CD4-positive, alpha-beta T cell treated with Interleukin-15 for 4 hours (primary cell): Measurements from ENCODE around the gene KCNB1.

Source experiments
- DNase-seq: peaks from one replicate; pipeline ENCODE4 v3.0.0-alpha.2; 2020; ENCODE audit warnings: low spot score

The KCNB1 gene

GRCh38 chr20:49497398-49497669 is 14.9 kb upstream of the KCNB1 start:
- DNase-seq, result no peak

DNA sequence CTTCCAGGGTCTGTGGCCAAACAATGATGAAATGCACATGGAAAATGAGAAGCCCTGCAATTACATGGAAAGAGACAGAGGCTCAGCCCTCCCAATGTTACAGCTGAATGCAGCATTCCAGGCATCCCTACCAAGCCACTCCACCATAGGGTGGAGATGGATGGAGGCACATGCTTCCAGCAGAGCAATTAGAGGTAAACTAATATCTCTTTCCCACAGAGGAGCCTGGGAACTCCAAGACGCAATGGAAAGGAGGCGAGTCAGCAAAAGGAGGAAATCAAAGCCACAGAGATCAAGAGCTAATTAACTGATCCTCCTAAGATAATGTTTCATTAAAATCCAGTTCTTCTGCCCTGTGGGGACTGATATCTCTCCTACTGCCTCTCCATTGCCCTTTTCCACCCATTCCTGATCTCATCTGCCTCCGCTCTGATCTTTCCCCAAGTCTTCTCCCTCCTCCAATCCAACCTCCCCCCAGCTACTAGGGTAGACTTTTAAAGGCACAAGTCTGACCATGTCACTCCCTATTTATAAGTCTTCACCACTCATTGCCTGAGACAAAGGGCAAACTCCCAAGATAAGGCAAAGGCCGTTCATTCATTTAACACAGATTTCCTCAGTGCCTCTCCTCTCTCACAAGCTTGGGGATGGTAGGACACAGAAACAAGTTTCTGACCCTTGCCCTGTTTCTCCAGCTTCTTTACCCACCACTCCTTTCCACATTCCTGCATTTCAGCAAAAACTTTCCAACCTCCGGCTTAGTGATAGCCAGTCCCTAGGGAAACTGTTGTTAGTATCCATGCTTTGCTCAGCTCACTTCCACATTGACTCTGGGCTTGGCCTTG is 14.3 kb upstream of the KCNB1 start:
- DNase-seq, result no peak

DNA sequence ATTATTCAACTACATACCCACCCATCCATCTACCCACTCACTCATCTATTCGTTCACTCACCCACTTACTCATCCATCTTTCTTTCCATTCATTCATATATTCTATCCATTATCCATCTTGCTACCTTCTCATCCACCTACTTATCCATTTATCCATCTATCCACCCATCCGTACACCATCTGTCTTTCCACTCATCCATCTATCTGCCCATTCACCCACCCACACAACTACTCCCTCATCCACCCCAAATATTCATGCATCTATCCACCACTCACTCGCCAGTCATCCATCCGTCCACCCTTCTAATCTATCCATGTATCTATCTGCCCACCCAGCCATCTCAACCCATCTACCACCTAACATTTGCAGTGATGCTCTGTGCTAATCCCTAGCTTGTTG is 13.6 kb upstream of the KCNB1 start:
- no peak for DNase-seq

DNA sequence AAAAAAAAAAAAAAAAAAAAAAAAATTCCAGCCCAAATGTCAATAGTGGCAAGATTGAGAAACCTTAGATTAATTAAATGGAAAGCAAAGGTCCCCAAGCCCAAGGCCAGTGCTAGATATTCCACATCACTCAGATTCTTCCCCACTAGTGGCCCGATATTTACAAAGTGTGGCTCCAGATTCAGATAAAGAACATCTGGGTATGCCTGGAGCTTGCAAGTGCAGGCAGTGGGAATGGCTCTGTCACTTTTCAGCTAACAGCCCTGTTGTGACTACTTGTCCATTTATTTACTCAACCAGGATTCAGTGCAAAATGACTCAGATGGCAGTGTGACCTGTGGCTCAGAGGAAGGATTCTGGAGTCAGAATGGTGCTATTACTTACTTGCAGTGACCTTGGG is 8.2 kb upstream of the KCNB1 start:
- no peak for DNase-seq

DNA sequence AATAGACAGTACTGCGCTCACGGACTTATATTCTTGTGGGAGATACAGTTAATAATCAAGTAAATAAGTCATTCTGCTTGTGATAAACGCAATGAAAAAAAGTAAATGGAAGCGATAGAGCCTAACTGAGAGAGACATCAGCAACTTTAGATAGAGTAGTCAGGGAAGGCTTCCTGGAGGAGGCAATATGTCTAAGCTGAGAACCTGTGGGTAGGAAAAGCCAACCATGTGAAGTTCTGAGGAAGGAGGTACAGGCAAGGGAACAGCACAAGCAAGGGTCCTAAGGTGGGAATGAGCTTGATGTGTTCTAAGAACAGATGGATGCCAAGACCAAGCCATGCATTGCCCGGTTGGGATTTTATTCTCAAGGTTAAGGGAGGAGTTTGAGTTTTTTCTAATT is 7.2 kb upstream of the KCNB1 start:
- no peak for DNase-seq

- no peak for DNase-seq
Measured at GRCh38 chr20:49486064-49486463, 3.6 kb upstream of the KCNB1 start.

DNA sequence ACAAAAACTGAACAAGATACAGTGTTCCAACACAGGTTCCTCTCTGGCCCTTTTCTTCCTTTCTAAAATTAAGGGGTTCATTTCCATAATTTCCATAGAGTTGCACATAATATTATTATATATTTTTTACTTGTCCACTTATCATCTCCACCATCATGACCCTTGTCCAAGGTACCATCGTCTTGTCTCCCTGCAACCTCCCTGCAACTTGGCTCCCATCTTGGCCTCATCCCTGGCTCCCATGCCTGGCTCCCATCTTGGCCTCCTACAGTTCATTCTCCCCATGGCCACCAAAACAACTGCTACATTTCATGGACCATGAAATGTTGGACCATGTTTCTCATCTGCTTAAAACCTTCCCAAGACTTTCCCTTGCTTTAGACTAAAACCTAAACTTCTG is 3.1 kb upstream of the KCNB1 start:
- no peak for DNase-seq

GRCh38 chr20:49484180-49485140 is 2.0 kb upstream of the KCNB1 start:
- peak; percentile 32 for DNase-seq

DNA sequence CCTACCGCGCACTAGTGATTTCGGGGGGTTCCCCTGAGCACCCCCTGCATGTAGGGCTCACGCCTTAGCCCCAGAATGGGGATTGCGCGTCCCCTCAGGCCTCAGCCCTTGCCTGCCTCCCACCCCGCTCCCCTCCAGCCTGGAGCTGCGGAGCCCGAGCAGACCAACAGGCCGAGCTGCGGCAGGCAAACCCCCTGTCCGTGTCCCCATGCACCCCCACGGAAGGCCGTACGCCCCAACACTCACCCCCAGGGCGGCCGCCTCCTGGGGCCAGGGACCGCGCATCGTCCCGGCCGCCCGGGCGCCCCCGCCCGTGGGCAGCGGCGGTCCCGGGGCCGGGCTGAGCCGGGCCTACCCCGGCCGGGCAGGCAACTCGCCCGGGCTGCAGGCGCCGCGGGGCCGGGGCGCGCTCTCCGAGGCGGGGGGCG is 1.2 kb upstream of the KCNB1 start:
- no peak for DNase-seq

DNA sequence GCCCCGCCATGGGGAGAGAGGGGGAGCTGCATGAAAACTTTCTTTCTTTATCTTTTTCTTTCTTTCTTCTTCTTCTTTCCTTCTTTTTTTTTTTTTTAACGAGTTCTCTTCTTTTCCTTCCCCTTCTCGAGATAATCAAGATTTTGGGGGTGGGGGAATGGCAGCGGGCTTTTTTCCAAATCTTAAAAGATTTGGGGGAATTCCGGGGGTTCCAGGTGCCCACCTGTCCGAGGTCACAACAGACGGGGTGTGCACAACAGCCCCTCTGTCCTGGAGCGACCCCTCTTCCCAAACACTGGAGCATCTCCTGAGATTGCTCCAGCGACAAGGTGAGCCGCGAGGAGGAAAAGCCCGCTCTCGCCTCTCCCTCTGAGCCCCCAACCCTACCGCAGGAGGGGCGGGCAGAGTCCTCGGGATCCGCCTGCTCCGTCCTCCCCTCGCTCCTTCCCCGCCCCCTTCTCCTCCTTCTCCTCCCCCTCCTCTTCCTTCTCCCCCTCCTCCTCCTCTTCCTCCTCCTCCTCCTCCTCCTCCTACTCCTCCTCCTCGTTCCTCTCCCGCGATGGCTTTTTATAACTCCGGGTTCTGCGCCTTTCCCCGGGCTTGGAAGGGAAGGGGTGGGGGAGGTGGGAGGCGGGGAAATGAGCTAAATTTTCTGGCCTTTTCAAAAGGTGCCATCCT is 689 bp upstream of the KCNB1 start:
- DNase-seq, result no peak

DNA sequence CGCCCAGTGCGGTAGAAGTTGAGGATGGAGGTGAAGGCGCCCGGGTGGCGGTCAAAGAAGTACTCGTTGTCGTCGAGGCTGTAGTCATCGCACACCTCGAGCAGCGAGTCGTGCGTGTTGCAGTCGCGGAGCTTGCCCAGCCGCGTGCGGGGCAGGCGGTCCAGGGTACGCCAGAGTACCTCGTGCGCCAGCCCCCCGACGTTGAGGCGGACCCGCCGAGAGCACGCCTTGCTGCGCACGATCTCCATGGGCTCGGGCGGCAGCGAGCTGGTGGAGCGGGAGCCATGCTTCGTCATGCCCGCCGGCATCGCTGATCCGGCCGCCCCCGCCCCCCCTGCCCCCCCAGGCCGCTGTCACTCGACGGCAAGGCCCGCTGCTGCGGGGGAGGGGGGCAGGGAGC is 295 bp downstream of the KCNB1 start:
- no peak for DNase-seq

DNA sequence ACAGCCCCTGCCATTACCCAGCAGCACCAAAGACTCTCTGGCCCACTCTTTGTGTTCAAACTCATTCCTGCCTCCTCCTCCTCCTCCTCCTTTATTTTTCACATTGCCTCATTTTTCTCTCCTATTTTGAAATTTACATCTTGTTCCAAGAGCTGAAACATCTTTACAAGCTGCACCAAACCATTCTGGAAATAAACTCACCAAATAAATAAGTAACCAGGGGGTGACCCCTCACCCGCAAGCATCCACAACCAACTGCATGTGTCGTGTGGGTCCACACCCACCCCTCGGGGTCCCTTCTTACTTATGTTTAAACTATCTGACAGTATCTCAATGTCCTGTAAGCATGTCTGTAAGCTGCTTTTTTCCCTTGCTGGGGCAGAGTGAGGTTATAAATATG is 1.4 kb downstream of the KCNB1 start:
- DNase-seq, result no peak

- no peak for DNase-seq
Measured at GRCh38 chr20:49480236-49480635, 2.2 kb downstream of the KCNB1 start.

DNA sequence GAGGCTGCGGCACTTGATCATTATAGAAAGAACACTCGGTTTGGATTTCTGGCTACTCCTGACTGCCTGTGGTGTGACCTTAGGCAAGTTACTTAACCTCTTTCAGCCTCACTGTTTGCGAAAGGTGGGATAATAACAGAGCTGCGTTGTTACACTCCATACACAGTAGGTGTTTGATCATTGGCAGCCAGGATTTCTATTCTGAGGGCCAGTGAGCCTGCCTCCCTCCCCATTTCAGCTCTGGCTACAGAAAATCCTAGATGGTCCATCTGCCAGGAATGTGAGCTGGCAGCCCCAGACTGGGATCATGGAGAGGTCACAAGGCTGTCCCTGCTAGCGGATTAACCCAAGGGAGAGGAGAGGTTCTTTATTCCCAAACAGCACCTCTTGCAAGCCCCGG is 2.7 kb downstream of the KCNB1 start:
- no peak for DNase-seq

DNA sequence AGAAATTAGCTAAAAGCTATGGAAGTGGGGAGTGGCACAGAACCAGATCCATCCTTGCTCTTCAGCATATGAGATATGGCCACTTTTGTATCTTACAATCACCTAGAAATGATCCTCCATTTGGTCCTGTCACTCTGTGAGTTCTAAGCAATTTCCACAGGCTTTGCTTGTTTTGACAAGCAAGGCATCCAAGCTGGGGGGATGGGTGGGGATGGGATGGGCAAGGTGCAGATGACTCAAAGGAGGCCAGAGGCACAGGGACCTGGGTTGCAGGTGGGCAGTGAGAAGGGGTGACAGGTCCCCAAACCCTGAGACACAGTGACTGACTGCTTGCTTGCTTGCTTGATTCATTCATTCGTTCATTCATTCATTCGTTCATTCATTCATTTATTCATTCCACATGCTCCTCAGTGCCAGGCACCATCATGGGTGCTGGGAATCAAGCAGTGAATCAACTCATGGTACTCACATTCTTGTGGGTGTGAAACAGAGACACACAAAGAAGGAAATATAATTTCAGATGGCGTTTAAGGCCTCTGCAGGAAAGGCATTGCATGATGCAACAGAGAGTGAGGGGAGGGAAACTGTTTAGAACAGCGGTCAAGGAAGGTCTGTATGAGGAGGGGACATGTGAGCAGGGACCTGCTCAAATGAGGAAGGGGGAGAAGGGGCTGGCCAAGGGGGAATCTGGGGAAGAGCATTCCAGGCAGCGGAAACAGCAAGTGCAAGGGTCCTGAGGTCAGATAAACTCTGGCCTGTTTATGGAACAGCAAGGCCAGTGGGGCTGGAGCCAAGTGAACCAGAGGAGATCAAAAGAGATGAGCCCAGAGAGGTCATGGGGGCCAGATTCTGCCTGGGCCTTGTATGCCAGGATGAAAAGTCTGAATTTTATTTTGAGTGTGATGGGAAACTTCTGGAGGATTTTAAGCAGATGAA is 3.4 kb downstream of the KCNB1 start:
- DNase-seq, result no peak

GRCh38 chr20:49478266-49478665 is 4.2 kb downstream of the KCNB1 start:
- DNase-seq, result no peak

DNA sequence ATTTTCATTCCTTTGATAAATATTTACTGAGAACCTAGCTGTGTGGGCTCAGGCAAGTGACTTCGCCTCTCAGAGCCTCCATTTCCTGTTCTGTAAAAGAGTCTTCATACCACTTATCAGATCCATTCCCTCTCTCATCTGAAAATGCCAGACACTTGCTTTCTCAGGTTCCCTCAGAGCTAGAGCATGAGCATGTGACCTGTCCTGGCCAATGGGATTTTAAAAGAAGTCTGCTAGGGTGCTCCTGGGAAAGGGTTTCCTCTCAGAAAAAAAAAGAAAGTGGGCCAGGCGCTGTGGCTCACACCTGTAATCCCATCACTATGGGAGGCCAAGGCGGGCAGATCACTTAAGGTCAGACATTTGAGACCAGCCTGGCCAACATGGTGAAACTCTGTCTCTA is 5.3 kb downstream of the KCNB1 start:
- DNase-seq, result no peak

GRCh38 chr20:49476016-49476355 is 6.5 kb downstream of the KCNB1 start:
- DNase-seq, result no peak

- no peak for DNase-seq
Measured at GRCh38 chr20:49475292-49476015, 7.0 kb downstream of the KCNB1 start.

GRCh38 chr20:49471397-49471796 is 11.1 kb downstream of the KCNB1 start:
- DNase-seq, result no peak

- no peak for DNase-seq
Measured at GRCh38 chr20:49470922-49471321, 11.5 kb downstream of the KCNB1 start.
